Prostate gland (tissue), 2 donors: ENCODE data around the gene HSPB1. TPM values are rescaled to one million over a fixed set of nuclear protein-coding genes. Genes with fewer than 3 reads are reported as not detected.

Source experiments
- DNase-seq: peaks from one replicate; pipeline ENCODE4 v3.0.0-alpha.2; 2019; ENCODE audit warnings: low spot score
- H3K27ac ChIP-seq, 2 donors: fragments of 200-600 bp; sonication (generic); 2 replicates each; pipeline ENCODE4 v1.5.1; 2017 to 2019
- H3K27me3 ChIP-seq: fragments of 200-600 bp; sonication (generic); replicated peaks from 2 replicates; pipeline ENCODE4 v1.5.1; 2019; ENCODE audit not compliant: insufficient read depth
- H3K36me3 ChIP-seq, 2 donors: fragments of 200-600 bp; sonication (generic); 1 replicate in 1 of 2; 2 replicates in 1 of 2; pipeline versions ENCODE4 v1.5.1 to v1.8.1; 2017 to 2019
- H3K4me1 ChIP-seq: fragments of 200-600 bp; sonication (generic); replicated peaks from 2 replicates; pipeline ENCODE4 v1.5.1; 2019
- H3K4me3 ChIP-seq, 2 donors: fragments of 200-600 bp; sonication (generic); 2 replicates each; pipeline ENCODE4 v1.5.1; 2017 to 2019
- H3K9me3 ChIP-seq: fragments of 200-600 bp; sonication (generic); 2 replicates; pipeline ENCODE4 v1.5.1; 2017
- POLR2A ChIP-seq: fragments of 450-650 bp; IDR thresholded peaks from one replicate; pipeline ENCODE4 v1.6.1; 2016; ENCODE audit warnings: antibody characterized with exemption, mild to moderate bottlenecking
- POLR2AphosphoS5 ChIP-seq: sonication (generic); formaldehyde crosslinking; IDR thresholded peaks from one replicate; pipeline ENCODE4 v1.6.1; 2017; ENCODE audit warnings: antibody characterized with exemption
- WGBS: methylation state at CpG from one replicate; pipeline ENCODE4 v1.1.5; 2018; 5-methylcytosine and 5-hydroxymethylcytosine counted together
- intact Hi-C: fragments of 100-400 bp; cut with DNase I; formaldehyde crosslinking; loops from one replicate; pipeline ENCODE4 v1.14.2; 2022
- total RNA-seq, 2 donors: library from RNA; depleted of rRNA; stranded (reverse); fragments of >200 nt; gene quantifications; one replicate each; pipeline ENCODE4 v1.1.0, GENCODE V29; 2016
- TF ChIP-seq, protein P1 (sequence below), 4 experiments: fragments of 200-600 bp in 2 of 4; fragments of 450-650 bp in 2 of 4; sonication (generic) in 2 of 4; IDR thresholded peaks; 1 replicate in 3 of 4; 2 replicates in 1 of 4; pipeline ENCODE4 v1.5.1; 2016 to 2019; ENCODE audit warnings: antibody characterized with exemption in 4 of 4, mild to moderate bottlenecking in 2 of 4, moderate library complexity in 2 of 4

The HSPB1 gene
- total RNA-seq, 2 donors from 2014 or later, result 781 to 833 TPM

GRCh38 chr7:76281006-76281705 is 21.3 kb upstream of the HSPB1 start:
- Histone ChIP-seq H3K27ac (no peak overlapping the region), H3K9me3 (no peaks in the 10 kb centered on the region), H3K4me3 (peak overlapping the region; percentile 12 to 53), H3K4me1 (no peaks in the 10 kb centered on the region), H3K36me3 (no peaks in the 10 kb centered on the region), H3K27me3 (no peaks in the 10 kb centered on the region)
- 5% methylated on average over 57 of the region's 63 CpGs for WGBS
- no peak for DNase-seq
- intact Hi-C loops, result no loop called here
- no peak for TF ChIP-seq POLR2AphosphoS5

DNA sequence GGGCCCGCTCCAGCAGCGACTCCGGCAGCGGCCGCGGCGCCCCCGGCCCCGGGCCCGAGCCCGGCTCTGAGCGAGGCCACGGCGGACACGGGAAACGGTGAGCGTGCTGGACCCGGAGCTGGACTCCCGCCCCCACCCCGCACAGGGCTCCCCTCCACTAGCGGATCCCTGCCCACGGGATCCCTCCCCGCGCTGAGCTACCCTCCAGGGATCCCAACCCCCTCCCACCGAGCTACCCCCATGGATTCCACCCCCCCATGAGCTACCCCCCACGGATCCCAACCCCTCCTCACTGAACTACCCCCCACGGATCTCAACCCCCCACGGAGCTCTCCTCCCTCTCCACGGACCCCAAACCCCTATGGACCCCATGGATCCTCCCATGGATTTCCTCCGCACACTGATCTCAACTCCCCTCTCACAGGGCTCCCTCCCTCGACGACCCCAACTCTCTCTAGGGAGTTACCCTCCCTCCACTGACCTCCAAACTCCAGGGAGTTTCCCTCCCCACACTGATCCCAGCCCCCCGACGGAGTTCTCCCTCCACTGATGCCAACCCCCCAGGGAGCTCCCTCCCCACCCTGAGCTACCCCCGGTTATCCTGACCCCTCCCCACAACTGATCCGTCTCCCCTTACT is 20.6 kb upstream of the HSPB1 start:
- Histone ChIP-seq H3K27me3 (no peaks in the 10 kb centered on the region), H3K27ac (no peak overlapping the region)
- DNase-seq, result no peak

GRCh38 chr7:76282344-76283253 is 19.9 kb upstream of the HSPB1 start:
- Histone ChIP-seq H3K4me3 (peak overlapping the region; percentile 44 to 53), H3K36me3 (no peaks in the 10 kb centered on the region), H3K27ac (peak overlapping the region in 1 of 2 donors; percentile 52), H3K9me3 (no peaks in the 10 kb centered on the region), H3K4me1 (no peaks in the 10 kb centered on the region), H3K27me3 (no peaks in the 10 kb centered on the region)
- TF ChIP-seq POLR2AphosphoS5 (no peak), POLR2A (peak; percentile 52)
- 1% methylated on average over 39 of the region's 98 CpGs for WGBS
- intact Hi-C loops, result no loop called here
- no peak for DNase-seq

More for the DNA sequence above, 20.6 kb upstream of the HSPB1 start:
- intact Hi-C loops, result no loop called here
- no peaks in the 10 kb centered on the region for H3K36me3 ChIP-seq
- WGBS, result 1% methylated on average over 30 of the region's 36 CpGs
- no peak for TF ChIP-seq POLR2AphosphoS5
- TF ChIP-seq, protein P1, sequence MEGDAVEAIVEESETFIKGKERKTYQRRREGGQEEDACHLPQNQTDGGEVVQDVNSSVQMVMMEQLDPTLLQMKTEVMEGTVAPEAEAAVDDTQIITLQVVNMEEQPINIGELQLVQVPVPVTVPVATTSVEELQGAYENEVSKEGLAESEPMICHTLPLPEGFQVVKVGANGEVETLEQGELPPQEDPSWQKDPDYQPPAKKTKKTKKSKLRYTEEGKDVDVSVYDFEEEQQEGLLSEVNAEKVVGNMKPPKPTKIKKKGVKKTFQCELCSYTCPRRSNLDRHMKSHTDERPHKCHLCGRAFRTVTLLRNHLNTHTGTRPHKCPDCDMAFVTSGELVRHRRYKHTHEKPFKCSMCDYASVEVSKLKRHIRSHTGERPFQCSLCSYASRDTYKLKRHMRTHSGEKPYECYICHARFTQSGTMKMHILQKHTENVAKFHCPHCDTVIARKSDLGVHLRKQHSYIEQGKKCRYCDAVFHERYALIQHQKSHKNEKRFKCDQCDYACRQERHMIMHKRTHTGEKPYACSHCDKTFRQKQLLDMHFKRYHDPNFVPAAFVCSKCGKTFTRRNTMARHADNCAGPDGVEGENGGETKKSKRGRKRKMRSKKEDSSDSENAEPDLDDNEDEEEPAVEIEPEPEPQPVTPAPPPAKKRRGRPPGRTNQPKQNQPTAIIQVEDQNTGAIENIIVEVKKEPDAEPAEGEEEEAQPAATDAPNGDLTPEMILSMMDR (IDR thresholded peaks at IDR 0.05), result no peak
- no peak for TF ChIP-seq POLR2A
- no peaks in the 10 kb centered on the region for H3K4me1 ChIP-seq
- H3K9me3 ChIP-seq, result no peaks in the 10 kb centered on the region
- H3K4me3 ChIP-seq, result peak overlapping the region; percentile 44 to 53

DNA sequence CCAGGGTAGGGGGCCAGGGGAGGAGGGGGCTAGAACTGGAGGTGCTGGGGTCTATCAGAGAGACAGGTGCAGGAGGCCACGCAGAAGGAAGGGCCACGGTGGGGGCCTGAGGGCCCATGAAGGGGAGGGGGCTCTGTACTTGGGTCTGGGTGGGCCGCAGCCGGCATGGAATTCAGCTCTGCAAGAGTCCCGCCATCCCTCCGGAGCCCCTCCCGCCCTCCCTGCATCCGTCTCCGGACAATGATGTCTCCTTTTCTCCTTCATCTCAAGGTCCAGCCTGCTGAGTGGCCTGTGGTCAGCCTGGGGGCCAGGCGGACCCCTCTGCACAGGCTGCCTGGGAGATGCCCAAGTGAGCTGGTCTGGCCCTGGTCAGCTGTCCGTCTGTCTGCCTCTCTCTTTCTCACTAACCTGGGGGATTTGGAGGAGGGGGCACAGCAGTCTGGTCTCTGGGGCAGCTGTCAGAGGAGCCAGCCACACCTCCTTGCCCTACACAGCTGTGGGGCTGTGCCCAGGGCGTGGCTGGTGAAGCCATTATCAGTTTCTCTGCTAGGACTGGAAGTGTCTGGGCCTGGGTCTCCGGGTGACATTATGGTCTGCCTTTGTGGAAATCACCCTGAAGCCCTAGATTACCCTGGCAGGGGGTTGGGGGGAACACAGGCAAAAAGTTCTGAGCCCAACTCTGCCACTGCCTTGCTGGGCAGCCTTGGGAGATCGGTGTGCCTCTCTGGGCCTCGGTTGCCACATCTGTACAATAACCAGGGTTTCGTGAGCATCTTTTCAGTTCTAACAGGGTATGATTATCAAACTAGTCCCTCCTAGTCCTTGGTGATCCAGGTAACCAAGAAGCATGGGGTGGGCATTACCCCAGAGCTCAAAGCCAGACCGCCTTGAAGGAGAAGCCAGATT is 19.0 kb upstream of the HSPB1 start:
- 75% methylated on average over 17 of the region's 17 CpGs for WGBS
- Histone ChIP-seq H3K4me1 (no peaks in the 10 kb centered on the region), H3K27me3 (no peaks in the 10 kb centered on the region), H3K27ac (no peak overlapping the region), H3K4me3 (peak overlapping the region; percentile 44 to 53), H3K36me3 (no peaks in the 10 kb centered on the region), H3K9me3 (no peaks in the 10 kb centered on the region)
- DNase-seq, result no peak
- intact Hi-C loops, result no loop called here
- TF ChIP-seq, protein P1 (IDR thresholded peaks at IDR 0.05), result no peak
- TF ChIP-seq POLR2A, result no peak
- TF ChIP-seq POLR2AphosphoS5, result no peak

GRCh38 chr7:76285604-76286374 is 16.7 kb upstream of the HSPB1 start:
- H3K4me1 ChIP-seq, result no peaks in the 10 kb centered on the region

More at GRCh38 chr7:76285604-76286374, 16.7 kb upstream of the HSPB1 start:
- Histone ChIP-seq H3K27ac (no peak overlapping the region), H3K27me3 (no peaks in the 10 kb centered on the region), H3K4me3 (no peak overlapping the region), H3K36me3 (no peaks in the 10 kb centered on the region), H3K9me3 (no peaks in the 10 kb centered on the region)
- 83% methylated on average over 27 of the region's 29 CpGs for WGBS
- no peak for DNase-seq
- TF ChIP-seq, protein P1 (IDR thresholded peaks at IDR 0.05), result no peak
- TF ChIP-seq POLR2A, result no peak
- TF ChIP-seq POLR2AphosphoS5, result no peak
- intact Hi-C loops, result no loop called here
